Bone marrow (tissue), 2 donors: ENCODE measurements around the gene LRRC63.
A peak's percentile ranks its signal among the peaks of the same experiment; 100 is the strongest.
"Not testable (repeated sequence)": the region's sequence is repeated elsewhere in the genome, so short reads cannot be mapped to it uniquely, and the experiment has no call there.

Source experiments
- DNase-seq, 2 donors: peaks; one replicate each; lab custom pipeline; 2025; lab: John Stamatoyannopoulos, UW

The LRRC63 gene, protein sequence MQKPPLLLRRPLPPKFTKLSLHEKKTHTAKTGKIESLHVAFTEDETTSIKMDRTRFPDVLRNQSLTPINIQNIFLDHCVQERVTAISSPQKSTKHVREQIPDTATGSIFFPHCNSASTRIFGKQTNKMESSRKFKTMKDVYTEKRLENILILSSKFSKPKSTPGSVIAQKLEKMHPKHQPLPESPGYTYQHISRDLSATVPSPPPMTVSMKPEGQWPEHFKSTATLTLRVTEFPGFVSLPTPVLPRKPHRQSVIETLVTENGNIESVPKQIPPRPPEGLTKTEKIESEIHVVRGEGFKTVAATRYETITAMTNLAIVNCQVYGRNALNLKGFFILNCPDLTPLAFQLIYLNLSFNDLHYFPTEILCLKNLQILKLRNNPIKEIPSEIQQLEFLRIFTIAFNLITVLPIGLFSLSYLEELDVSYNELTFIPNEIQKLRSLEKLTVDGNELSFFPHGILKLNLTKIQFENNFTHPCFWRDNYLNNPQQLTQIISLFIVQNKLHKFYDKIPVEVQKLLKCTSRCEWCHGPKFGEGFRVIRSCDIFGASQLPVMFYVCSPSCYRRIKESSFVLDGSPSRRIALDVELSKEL

DNA sequence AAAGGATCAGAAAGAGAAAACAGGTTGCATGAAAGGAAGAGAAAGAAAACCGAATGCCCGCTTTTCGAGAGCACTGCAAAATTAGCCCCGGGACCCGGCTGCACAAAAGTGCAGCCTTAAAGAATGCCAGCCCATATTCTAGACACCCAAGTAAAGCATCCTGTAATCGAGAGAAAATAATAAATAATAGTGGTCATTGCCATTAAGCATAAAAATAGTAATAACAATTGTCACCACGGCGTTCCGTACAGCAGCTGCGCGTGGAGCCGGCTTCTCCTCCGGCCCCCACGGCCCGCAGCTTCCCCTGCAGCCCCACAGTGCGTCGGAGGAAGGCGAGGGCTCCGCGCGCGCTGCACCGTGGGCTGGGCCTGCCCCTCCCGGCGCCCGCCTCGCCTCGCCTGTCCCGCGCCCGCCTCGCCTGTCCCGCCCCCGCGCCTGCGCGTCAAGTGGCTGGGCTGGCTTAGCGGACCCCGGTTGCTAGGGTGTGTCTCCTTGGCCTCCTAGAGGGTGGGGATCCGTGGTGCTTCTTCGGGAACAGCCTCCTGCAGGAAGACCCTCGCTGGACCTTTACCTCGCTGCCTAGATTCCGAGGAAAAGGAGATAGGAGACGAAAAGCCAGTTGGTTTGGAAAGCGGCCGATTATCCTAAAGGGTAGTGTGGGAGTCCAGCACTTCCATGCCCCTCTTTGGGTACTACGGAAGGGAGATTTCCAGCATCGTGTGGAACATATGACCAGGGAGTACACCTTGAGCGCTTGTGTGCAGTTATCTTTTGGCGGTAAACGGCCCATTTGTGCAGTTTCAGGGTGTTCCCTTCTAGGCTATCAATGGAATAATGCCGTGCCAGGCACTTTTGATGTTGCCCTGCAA is at the start of gene LRRC63:
Gene LRRC63, plus strand, starts transcription at position 446 of the 869 bp plus-strand sequence. CDS start 1,107 bp downstream, outside the sequence.
- peak; percentile 31 to 70 for DNase-seq

DNA sequence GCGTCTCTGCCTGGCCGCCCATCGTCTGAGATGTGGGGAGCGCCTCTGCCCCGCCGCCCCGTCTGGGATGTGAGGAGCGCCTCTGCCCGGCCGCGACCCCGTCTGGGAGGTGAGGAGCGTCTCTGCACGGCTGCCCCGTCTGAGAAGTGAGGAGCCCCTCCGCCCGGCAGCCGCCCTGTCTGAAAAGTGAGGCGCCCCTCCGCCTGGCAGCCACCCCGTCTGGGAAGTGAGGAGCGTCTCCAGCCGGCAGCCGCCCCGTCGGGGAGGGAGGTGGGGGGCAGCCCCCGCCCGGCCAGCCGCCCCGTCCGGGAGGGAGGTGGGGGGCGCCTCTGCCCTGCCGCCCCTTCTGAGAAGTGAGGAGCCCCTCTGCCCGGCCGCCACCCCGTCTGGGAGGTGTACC is 49.0 kb upstream of the LRRC63 start:
- not testable (repeated sequence) for DNase-seq

DNA sequence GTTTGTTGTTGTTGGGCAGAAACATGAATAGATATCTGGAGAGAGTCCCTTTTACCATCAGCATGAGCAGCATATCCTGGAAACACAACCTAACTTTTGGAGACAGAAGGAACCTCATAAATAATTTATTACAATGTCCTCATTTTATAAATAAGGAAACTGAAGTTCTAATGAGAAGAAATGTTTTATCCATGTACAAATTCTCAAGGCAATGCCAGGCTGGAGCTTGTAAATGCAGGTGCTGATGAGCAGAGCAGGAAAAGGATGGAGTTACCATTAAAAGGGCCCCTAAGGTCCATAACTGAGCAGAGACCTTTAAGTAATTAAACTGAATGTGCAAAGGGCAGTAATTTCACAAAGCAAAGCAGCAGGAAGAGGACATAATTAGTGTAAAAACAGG is 47.1 kb upstream of the LRRC63 start:
- DNase-seq, result no peak

DNA sequence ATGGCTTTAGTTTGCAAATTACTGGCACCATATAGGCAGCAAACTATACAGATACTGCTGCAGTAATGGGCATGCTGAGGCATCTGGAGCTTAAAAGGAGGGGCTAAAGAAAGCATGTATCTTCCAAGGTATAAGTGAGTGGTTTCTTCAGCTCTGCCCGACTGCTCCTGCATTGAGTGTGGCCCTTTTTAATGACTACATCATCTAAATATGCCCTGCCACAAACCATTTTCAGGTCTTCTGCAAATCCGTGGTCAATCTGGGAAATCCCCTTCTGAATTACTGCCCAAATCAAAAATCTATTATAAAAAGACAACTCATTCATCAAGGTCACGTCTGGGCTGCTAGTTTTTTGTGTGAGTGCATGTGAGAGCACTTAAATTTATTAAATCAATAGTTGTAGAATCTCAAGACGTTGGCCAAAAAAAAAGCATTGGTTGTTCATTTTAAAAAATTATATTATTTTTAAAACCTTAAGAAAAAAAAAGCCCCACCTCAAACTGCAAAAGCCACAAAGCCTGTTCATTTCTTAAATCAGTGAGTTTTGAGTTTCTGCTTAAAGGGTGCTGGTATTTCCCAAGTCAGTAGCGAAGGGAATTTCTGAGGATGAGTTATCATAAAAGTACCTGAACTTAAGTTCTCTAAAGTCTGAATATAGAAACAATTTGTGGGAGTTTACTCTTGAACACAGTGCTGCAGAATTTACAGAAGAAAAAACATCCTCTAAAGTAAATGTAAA is 46.1 kb upstream of the LRRC63 start:
- no peak for DNase-seq

DNA sequence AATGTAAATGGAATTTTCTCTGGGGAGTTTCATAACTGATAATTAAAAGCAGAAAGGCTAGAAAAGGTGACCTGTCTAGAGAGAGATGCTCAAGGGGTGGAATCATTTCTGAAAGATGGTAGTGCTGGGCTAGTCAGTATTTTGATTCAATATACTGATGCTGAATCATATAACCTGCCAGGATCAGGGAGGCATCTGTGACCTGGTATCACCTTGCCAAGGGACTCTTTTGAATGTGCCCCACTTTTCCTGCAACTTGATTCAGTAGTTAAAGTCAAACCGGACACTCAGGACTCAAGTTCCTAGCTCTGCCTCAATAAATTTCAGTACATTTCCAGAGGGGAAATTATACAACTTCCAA is 45.5 kb upstream of the LRRC63 start:
- DNase-seq, result no peak

DNA sequence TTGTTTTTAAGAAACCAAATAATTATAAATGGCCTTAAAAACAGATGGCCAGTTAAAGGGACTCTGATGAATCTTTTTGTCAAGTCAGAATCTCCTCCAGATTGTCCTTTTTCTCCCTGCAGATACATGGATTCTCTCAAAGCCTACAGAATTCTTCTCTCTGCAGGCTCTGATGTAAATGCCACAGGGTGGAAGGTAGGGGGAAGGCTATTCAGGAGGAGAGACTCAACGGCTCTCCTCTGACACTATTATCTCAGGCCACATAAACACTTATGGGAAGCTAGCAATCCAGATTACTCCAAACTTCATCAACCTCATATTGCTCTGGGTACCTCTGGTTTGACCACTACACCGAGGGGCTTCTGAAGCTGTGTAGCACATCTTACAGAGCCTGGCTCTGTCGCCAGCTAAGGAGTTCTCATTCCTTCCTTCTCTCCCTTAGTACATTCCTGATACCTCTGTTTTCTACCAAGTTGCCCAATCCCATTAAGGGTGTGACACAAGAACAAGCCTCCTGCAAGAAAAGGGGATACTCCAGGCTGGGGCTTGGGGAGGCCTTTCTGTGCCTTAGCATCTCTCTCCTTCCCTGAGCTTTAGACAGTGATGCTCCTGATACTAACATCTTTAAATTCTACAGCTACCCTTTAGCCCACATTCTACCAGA is 44.6 kb upstream of the LRRC63 start:
- no peak for DNase-seq

DNA sequence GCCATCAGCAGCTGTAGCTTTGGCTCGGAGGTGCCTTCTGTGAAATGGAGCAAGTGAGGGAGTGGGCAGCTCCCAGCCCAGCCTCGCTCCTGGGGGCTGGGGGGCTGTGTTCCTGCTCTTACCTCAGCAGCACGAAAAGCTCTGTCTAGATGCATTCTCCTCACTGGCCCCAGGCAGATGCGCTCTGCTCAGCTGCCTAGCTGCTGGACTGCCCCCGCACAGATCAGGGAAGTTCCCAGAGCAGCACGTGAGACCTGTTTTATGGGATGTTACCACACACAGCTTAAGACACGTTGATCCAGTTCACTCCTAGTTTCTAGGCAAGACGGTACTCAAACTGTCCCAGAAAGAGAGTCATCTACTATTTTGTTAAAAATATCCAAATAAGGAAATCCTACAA is 43.4 kb upstream of the LRRC63 start:
- no peak for DNase-seq

DNA sequence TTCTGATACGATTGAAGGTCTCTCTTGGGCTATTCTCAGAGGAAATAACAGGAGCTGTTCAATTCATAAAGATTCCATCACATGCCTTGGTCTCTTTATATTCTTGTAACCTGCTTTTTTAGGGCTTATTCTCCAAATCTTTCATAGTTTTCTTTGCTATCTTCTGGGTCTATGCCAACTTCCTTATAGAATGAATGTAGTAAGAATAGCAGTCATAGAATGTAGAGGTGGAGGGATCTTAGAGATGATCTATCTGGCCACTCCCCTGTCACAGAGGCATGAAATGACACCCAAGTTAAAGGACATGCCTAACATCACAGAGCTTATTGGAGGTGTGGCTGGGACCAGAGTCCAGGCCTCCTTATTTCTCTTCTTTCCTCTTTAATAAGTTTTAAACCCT is 42.9 kb upstream of the LRRC63 start:
- DNase-seq, result no peak

DNA sequence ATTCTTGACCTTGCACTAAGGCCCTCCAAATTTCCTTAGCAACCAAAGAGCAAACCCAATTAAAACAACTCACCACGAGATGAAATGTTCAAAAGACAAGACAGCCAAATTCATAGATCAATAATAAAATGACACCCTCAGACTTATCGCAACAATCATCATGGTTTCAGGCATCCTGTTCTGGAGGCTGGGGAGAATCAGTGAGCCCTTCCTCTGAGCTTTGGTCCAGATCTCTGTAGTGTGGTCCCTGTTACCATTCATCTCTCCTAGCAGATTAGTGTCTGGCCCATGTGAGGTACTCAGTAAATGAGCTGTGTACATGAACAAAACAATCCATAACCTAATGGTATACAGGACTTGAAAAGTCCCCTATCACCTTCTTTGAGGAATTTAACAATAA is 42.0 kb upstream of the LRRC63 start:
- DNase-seq, result no peak

DNA sequence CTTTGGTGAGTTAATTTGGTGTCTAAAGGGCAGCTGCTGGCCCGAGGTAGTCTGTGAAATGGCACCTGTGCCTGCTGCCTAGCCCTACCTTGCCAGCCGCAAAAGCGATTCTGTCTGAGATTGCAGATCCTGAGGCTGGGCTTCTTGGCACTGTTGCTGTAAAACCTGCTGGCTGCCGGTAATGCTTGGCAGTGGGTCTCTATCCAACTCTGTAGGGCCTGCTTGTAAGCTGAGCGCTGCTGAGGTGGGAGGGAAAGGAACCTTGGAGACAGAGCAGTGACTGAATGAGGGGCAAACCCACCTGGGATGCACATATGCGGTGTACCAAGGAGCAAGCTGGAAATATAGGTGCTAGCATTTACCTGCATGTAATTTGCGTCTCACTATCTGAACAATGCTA is 41.5 kb upstream of the LRRC63 start:
- DNase-seq, result no peak

DNA sequence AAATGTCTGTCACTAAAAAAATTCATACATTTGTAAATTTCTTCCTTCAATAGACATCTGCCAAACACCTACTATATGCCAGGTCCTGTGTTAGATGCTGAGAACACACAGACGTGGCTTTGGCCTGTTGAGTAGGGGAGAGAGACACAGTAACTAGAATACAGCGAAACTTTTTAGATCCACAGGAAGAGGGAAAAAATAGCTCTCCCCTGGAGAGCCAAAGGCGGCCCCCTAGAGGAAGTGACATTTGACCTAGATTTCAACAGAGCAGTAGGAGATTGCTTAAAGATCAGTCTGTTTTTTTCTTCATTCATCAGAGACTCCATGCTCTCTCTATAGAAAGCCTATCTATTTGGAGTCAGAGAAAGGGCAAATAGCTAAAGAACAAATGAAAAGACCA is 41.0 kb upstream of the LRRC63 start:
- DNase-seq, result peak in 1 of 2 donors; percentile 68

DNA sequence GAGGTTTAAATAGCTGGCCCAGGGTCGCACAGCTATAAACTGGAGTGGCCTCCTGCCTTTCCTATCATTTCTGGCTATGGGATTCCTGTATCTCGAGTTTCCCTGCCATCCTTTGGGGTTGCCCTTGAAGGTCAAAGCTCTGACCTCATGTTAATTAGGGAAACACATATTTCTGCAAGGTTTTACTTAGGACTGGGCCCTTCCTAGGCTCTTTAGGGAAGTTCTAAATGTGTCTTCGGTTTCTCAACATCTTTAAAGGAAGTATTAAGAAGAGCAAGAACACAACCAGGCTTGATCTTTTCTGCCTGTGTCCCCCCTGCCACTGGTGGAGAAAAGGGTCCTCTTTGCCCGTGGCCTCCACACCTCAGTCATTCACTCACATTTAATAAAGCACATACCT is 40.5 kb upstream of the LRRC63 start:
- DNase-seq, result no peak

DNA sequence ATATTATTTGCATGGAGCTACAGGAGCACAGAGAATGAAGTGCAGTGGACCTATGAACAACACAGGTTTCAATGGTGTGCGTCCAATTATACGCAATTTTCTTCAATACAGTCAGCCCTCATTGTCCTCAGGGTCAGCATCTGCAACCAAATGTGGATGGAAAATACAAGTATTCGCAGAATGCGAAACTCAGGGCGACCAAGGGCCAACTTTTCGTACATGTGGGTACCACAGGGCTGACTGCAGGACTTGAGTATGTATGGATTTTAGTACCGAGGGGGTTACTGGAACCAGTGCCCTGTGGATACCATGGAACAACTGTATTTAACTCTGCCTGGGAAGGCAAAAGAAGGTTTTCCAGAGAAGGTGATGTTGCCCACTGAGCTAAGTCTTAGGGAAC is 40.0 kb upstream of the LRRC63 start:
- DNase-seq, result no peak

DNA sequence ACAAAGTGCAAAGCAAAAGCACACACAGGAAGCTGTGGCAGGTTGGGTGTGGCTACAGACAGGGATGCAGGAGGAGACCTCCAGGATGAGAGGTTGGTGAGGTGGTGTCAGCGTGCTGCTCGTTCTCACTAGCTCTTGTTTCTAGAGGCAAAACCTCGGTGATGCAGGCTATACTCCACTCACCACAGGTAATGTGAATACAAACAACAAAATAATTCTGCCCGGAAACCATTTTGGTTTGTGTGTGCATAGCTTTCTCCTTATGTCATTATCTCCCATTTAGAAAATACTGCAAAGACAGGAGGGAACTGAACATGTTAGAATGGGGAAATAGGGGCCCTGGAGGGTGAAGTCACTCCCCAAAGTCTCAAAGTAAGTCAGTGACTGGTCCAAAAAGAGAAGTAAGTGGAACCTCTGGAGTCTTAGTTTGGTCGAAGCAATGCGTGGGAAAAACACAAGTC is 39.2 kb upstream of the LRRC63 start:
- DNase-seq, result peak in 1 of 2 donors; percentile 83

DNA sequence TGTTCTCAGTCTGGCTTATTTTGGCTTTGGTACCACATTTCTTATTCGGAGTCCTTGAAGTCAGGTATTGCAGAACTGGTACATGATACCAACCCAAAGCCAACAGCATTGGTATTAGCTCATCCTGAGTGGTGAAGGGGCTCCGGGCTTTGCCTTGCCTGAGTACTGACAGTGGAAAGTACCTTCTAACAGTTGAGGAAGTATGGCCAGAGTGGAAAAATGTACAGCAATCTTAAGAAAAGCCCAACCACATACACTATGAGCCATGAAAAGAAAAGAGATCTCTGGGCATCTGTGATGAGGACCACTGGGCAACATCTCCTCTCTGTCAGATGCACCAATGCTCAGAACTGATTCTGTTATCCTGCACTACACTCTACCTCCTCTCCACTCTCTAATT is 38.1 kb upstream of the LRRC63 start:
- DNase-seq, result no peak

DNA sequence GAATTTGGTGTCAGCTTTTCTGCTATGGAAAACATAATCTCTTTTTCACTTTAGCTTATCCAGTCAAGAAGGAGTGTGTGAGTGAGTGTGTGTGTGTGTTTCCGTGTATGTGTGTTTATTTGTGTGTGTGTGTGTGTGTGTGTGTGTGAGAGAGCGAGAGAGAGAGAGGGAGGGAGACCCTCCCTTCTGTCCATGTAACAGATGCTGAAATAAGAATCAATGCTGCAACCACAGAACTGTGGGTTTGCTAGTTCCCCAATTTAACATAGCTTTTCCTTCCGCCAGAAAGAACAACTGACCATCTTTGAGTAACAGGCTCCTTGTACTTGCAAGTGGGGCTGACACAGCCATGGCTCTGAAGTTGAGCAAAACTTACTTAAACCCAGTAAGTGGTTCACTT is 35.0 kb upstream of the LRRC63 start:
- DNase-seq, result peak in 1 of 2 donors; percentile 87

DNA sequence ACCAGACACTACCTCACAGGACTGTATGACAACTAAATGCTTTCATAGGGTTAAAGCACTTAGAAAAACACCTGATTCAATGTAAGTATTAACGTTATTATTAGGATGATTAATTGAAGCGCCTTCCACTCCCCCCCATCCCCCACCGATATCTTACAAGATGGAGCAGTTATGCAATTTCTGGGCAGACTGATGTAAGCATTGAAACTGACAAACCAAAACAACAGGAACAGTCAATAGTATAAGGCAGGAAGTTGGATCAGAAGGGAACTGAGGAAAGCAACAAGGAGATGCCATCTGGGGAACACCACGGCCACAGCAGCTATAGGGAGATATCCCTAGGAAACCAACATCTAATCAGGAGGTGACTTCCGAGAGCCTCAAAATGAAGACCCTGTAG is 33.6 kb upstream of the LRRC63 start:
- no peak for DNase-seq

DNA sequence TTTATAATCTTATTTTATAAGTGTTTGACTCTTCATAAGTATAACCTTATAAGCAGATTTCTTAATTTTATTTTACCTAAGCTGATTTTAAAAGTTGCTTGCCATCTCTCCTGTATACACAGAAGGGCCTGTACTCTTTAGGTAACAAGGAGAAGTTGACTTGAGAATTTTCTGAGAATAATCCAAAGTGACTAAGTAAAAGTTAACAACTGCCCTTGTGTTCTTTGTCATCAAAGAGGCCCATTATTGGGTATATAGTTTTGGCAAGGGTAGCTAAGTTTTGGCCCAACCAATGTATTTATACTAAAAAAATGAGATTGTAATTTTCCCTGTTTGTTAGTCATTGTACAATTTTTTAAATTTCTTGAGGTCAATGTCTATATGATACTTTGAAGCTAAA is 32.9 kb upstream of the LRRC63 start:
- DNase-seq, result no peak

DNA sequence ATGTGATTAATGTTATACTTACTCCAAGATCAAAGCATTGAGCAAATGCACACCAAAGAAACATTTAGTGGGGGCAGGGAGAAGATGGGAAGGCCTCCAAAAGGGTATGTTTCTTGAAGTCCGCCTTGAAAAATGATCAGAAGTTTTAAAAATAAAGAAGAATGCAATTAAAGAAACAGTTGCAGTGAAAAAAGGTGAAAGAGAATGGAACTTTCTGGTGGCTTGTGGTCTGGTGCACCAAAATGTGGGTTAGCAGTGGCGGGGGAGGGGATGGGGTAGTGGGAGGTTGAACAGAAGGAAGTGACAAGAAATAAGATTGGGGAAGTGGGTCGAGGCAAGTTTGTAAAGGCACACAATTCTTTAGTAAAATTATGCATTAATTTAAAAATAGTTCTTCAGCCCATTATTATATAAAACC is 32.2 kb upstream of the LRRC63 start:
- DNase-seq, result peak in 1 of 2 donors; percentile 85

DNA sequence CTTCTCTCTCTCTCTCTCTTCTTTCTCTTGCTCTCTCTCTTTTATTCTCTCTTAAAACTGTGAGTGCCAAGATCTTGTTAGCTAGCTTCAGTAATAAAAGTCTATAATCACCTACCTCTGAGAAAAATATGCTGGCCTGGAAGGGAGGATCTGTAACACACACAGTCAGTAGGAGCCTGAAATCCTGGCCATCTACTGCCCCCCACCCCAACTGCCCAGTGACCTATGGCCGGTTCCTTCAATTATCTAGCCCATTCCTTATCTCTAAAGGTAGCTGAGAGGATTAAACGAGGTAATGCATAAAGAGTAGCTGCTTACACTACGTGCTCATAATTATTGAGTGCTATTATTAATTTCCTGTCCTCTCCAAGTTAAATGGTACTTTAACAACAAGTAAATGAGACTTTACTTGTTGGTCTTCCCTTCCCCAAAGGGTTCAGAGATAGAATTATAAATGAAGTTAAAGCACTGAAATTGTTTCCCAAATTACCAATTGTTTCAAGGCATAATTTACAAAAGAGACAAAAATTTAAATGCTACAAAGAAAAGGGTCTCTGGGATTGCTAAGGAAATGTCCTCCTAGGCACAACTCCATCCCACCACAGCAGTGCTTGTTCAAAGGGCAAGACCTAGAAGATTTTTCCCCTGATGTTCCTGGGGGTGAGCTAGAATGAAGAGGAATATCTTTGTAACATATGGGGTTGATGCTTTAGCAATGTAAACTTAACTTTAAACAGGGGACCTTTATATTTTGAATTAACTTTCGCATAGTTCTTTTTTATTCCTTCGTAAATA is 31.6 kb upstream of the LRRC63 start:
- DNase-seq, result no peak
